Activated CD4-positive, alpha-beta T cell treated with anti-CD3 and anti-CD28 coated beads for 36 hours (primary cell): Measurements from ENCODE around the gene PBRM1. TPM values are rescaled to one million over a fixed set of nuclear protein-coding genes. Genes with fewer than 3 reads are reported as not detected.
"Not testable (repeated sequence)": the region's sequence is repeated elsewhere in the genome, so short reads cannot be mapped to it uniquely, and the experiment has no call there.

Experiments used
- ATAC-seq: fragments of 200-7000 bp; cut with Tn5 transposase; one replicate; pipeline ENCODE4 v1.10.0; 2021; ENCODE audit warnings: mild to moderate bottlenecking, moderate library complexity
- CTCF ChIA-PET: fragments of 350-600 bp; sonication (Branson Sonifier 250); formaldehyde crosslinking; loops from one replicate; lab custom pipeline; 2021; ENCODE audit warnings: antibody characterized with exemption; lab: Charles Lee
- POLR2A ChIA-PET: fragments of 350-600 bp; sonication (Branson Sonifier 250); formaldehyde crosslinking; loops from one replicate; lab custom pipeline; 2021; ENCODE audit warnings: antibody characterized with exemption, inconsistent platforms; lab: Charles Lee
- DNase-seq: peaks from one replicate; pipeline ENCODE4 v3.0.0-alpha.2; 2020
- H3K27ac Mint-ChIP-seq: one replicate; pipeline ENCODE4 v1.8.0; 2021; ENCODE audit warnings: mixed read lengths
- H3K27me3 Mint-ChIP-seq: one replicate; pipeline ENCODE4 v1.8.0; 2021; ENCODE audit warnings: mixed read lengths
- H3K36me3 Mint-ChIP-seq: one replicate; pipeline ENCODE4 v1.8.0; 2021; ENCODE audit warnings: low read depth, mixed read lengths
- H3K4me1 Mint-ChIP-seq: one replicate; pipeline ENCODE4 v1.8.0; 2021; ENCODE audit warnings: mixed read lengths
- H3K4me3 Mint-ChIP-seq: one replicate; pipeline ENCODE4 v1.8.0; 2021; ENCODE audit warnings: mild to moderate bottlenecking, moderate library complexity, mixed read lengths
- H3K9me3 Mint-ChIP-seq: one replicate; pipeline ENCODE4 v1.8.0; 2021; ENCODE audit warnings: low read depth, mixed read lengths
- intact Hi-C, 2 experiments: fragments of 100-400 bp; cut with DNase I in 1 of 2; cut with micrococcal nuclease in 1 of 2; formaldehyde crosslinking; loops; one replicate each; pipeline versions ENCODE4 v1.14.2 to v1.15.1; 2022 to 2024; cut with DNase I, micrococcal nuclease
- total RNA-seq, 2 experiments: library from RNA; stranded (reverse); gene quantifications; one replicate each; pipeline ENCODE4 v1.2.3, GENCODE V29; 2021

Gene PBRM1
- total RNA-seq, 2 experiments from 2014 or later = 57.6 to 59.8 TPM

DNA sequence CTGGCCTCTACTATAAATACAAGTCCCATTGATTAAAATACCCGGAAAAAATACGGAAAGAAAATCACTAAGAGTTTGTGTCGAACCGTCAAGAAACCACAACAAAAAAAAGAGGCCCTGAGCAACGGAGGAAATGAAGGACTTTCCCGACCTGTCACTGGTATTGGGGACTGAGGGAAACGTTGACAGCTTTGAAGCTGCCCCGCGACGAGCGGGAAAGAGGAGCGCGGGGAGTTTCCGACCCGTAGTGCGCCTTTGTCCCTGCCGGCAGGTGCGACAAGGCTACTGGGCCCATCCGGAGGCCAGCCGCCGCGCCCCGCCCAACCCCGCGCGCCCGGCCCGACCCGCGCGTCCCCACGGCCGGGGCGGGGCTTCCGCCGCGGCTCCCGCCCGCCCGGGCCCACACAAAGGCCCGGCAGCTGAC, 416 bp downstream of the PBRM1 start:
- peak overlapping the region; percentile 99 for H3K27ac Mint-ChIP-seq
- H3K27me3 Mint-ChIP-seq = no peaks in the 10 kb centered on the region
- H3K4me3 Mint-ChIP-seq = peak overlapping the region; percentile 99
- intact Hi-C loops = loop anchor here (1.0 to 10.0 kb wide), 13 partner anchors 21 to 1200 kb away; partner anchors contain the start of genes SPCS1 (in 2 of the 2), WDR82 (in 2 of the 2), ABHD14A (in 1 of the 2) and ABHD14B (in 1 of the 2)
- H3K4me1 Mint-ChIP-seq = peaks cover 75% of the 10 kb centered on the region
- peak; percentile 92 for DNase-seq
- ChIA-PET POLR2A (interaction anchor here (1.0 to 3.8 kb wide), 4 partner anchors 12 to 149 kb away, joined by 3 to 11 read pairs (median 6); partner anchors contain the start of genes GLT8D1, SPCS1 and UQCC5), CTCF (interaction anchor here (0.7 to 1.4 kb wide), 4 partner anchors 13 to 208 kb away, joined by 3 to 4 read pairs (median 3); no protein-coding TSS in a partner anchor)
- peak; percentile 73 for ATAC-seq
- H3K9me3 Mint-ChIP-seq = no peaks in the 10 kb centered on the region
- peaks cover 62% of the 10 kb centered on the region for H3K36me3 Mint-ChIP-seq

GRCh38 chr3:52684184-52684583, 1.5 kb downstream of the PBRM1 start:
- Mint-ChIP-seq H3K27me3 (no peaks in the 10 kb centered on the region), H3K27ac (peak overlapping the region; percentile 99), H3K36me3 (peaks cover 63% of the 10 kb centered on the region), H3K4me3 (peak overlapping the region; percentile 99), H3K9me3 (no peaks in the 10 kb centered on the region), H3K4me1 (peaks cover 77% of the 10 kb centered on the region)
- ChIA-PET POLR2A (interaction anchor here (0.6 kb wide), 2 partner anchors 43 to 131 kb away, joined by 4 to 5 read pairs; no protein-coding TSS in a partner anchor), CTCF (interaction anchor here (0.7 to 1.4 kb wide), 3 partner anchors 12 to 209 kb away, joined by 3 to 4 read pairs (median 3); no protein-coding TSS in a partner anchor)
- intact Hi-C loops = loop anchor here (2.0 to 10.0 kb wide), 4 partner anchors 409 to 1201 kb away; partner anchors contain the start of genes ABHD14A (in 1 of the 2), ABHD14B (in 1 of the 2), ACTR8 (in 1 of the 2) and DCP1A (in 1 of the 2)
- ATAC-seq (no peak), DNase-seq (no peak)

- CTCF ChIA-PET = interaction anchor here (0.7 kb wide), 1 partner anchor 12 kb away, joined by 3 read pairs; no protein-coding TSS in a partner anchor
- Mint-ChIP-seq H3K4me1 (peaks cover 76% of the 10 kb centered on the region), H3K4me3 (peak overlapping the region; percentile 99), H3K36me3 (peaks cover 63% of the 10 kb centered on the region), H3K27me3 (no peaks in the 10 kb centered on the region), H3K27ac (peak overlapping the region; percentile 69), H3K9me3 (no peaks in the 10 kb centered on the region)
- POLR2A ChIA-PET = interaction anchor here (0.6 kb wide), 2 partner anchors 43 to 131 kb away, joined by 4 to 5 read pairs; no protein-coding TSS in a partner anchor
- ATAC-seq (no peak), DNase-seq (no peak)
- intact Hi-C loops = loop anchor here (2.0 to 10.0 kb wide), 4 partner anchors 409 to 1201 kb away; partner anchors contain the start of genes ABHD14A (in 1 of the 2), ABHD14B (in 1 of the 2), ACTR8 (in 1 of the 2) and DCP1A (in 1 of the 2)
These were observed 2.1 kb downstream of the PBRM1 start for GRCh38 chr3:52683611-52684010.

GRCh38 chr3:52682016-52682415, 3.7 kb downstream of the PBRM1 start:
- Mint-ChIP-seq H3K27ac (peak overlapping the region; percentile 95), H3K27me3 (no peaks in the 10 kb centered on the region), H3K4me1 (peaks cover 60% of the 10 kb centered on the region), H3K4me3 (peak overlapping the region; percentile 22), H3K9me3 (no peaks in the 10 kb centered on the region), H3K36me3 (peaks cover 55% of the 10 kb centered on the region)
- ChIA-PET POLR2A (interaction anchor here (0.5 to 1.2 kb wide), 5 partner anchors 11 to 116 kb away, joined by 4 to 12 read pairs (median 4); partner anchors contain the start of gene GLT8D1), CTCF (interaction anchor here (1.0 to 2.9 kb wide), 3 partner anchors 11 to 90 kb away, joined by 4 to 13 read pairs (median 5); no protein-coding TSS in a partner anchor)
- intact Hi-C loops = loop anchor here (1.0 to 10.0 kb wide), 4 partner anchors 11 to 1203 kb away; partner anchors contain the start of genes ABHD14A (in 1 of the 2), ABHD14B (in 1 of the 2), ACTR8 (in 1 of the 2) and WDR82 (in 1 of the 2)
- ATAC-seq (peak; percentile 47), DNase-seq (peak; percentile 68)

DNA sequence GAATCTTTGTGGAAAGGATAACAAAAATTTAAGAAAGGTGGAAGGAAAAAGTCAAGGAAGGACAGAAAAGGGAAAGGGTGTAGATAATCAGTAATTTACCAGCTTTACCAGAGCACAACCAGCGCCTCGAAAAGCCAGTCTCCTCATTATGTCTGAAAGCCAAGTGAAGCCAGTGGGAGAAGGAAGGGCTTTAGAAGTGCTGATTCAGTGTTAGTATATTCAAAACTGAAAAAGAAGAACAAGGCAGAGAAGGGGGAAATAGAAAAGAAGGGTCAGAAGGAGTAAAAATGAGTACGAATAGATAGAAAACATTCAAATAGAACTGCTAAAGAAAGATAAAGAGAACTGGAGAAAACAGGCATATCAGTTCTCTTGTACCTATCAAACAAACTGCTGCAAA, 4.1 kb downstream of the PBRM1 start:
- Mint-ChIP-seq H3K27me3 (no peaks in the 10 kb centered on the region), H3K36me3 (peaks cover 55% of the 10 kb centered on the region), H3K9me3 (no peaks in the 10 kb centered on the region), H3K27ac (peak overlapping the region; percentile 95), H3K4me1 (peaks cover 57% of the 10 kb centered on the region), H3K4me3 (peak overlapping the region; percentile 22)
- intact Hi-C loops = loop anchor here (1.0 to 10.0 kb wide), 4 partner anchors 10 to 1203 kb away; partner anchors contain the start of genes ABHD14A (in 1 of the 2), ABHD14B (in 1 of the 2), ACTR8 (in 1 of the 2) and WDR82 (in 1 of the 2)
- DNase-seq = no peak
- ChIA-PET CTCF (interaction anchor here (0.8 to 2.9 kb wide), 4 partner anchors 10 to 224 kb away, joined by 3 to 13 read pairs (median 4); no protein-coding TSS in a partner anchor), POLR2A (interaction anchor here (0.8 to 1.2 kb wide), 4 partner anchors 10 to 116 kb away, joined by 4 to 12 read pairs (median 4); partner anchors contain the start of gene GLT8D1)
- ATAC-seq = no peak

GRCh38 chr3:52679811-52680210, 5.9 kb downstream of the PBRM1 start:
- peak overlapping the region; percentile 95 for H3K27ac Mint-ChIP-seq
- peaks cover 57% of the 10 kb centered on the region for H3K4me1 Mint-ChIP-seq
- no peaks in the 10 kb centered on the region for H3K27me3 Mint-ChIP-seq
- ChIA-PET POLR2A (no interaction called here), CTCF (interaction anchor here (0.8 to 1.0 kb wide), 2 partner anchors 11 to 135 kb away, joined by 3 read pairs; no protein-coding TSS in a partner anchor)
- H3K36me3 Mint-ChIP-seq = peaks cover 54% of the 10 kb centered on the region
- ATAC-seq (no peak), DNase-seq (no peak)
- H3K4me3 Mint-ChIP-seq = no peak overlapping the region
- intact Hi-C loops = loop anchor here (10.0 kb wide), 3 partner anchors 405 to 1205 kb away; partner anchors contain the start of genes ABHD14A (in 1 of the 2), ABHD14B (in 1 of the 2), ACTR8 (in 1 of the 2) and WDR82 (in 1 of the 2)
- no peaks in the 10 kb centered on the region for H3K9me3 Mint-ChIP-seq

- Mint-ChIP-seq H3K36me3 (peaks cover 51% of the 10 kb centered on the region), H3K9me3 (no peaks in the 10 kb centered on the region), H3K4me1 (peaks cover 51% of the 10 kb centered on the region), H3K4me3 (no peak overlapping the region), H3K27ac (peak overlapping the region; percentile 76), H3K27me3 (no peaks in the 10 kb centered on the region)
- CTCF ChIA-PET = interaction anchor here (0.8 to 1.0 kb wide), 2 partner anchors 12 to 135 kb away, joined by 3 read pairs; no protein-coding TSS in a partner anchor
- intact Hi-C loops = no loop called here
- DNase-seq = no peak
- POLR2A ChIA-PET = no interaction called here
- no peak for ATAC-seq
These were observed 6.5 kb downstream of the PBRM1 start for GRCh38 chr3:52679199-52679538.

GRCh38 chr3:52678265-52679198, 7.2 kb downstream of the PBRM1 start:
- Mint-ChIP-seq H3K27me3 (no peaks in the 10 kb centered on the region), H3K4me3 (no peak overlapping the region), H3K36me3 (peaks cover 51% of the 10 kb centered on the region), H3K27ac (peak overlapping the region; percentile 76), H3K4me1 (peaks cover 45% of the 10 kb centered on the region), H3K9me3 (no peaks in the 10 kb centered on the region)
- intact Hi-C loops = no loop called here
- ATAC-seq (no peak), DNase-seq (no peak)
- CTCF ChIA-PET = interaction anchor here (0.6 to 1.0 kb wide), 3 partner anchors 12 to 235 kb away, joined by 3 read pairs; no protein-coding TSS in a partner anchor
- POLR2A ChIA-PET = no interaction called here

DNA sequence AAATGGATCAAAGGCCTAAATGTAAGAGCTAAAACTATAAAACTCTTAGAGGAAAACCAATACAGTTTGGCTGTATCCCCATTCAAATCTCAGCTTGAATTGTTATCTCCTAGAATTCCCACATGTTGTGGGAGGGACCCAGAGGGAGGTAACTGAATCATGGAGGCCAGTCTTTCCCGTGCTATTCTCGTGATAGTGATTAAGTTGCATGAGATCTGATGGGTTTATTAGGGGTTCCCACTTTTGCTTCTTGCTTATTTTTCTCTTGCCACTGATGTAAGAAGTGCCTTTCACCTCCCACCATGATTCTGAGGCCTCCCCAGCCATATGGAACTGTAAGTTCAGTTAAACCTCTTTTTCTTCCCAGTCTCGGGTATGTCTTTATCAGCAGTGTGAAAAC, 9.5 kb downstream of the PBRM1 start:
- peaks cover 40% of the 10 kb centered on the region for H3K4me1 Mint-ChIP-seq

DNA sequence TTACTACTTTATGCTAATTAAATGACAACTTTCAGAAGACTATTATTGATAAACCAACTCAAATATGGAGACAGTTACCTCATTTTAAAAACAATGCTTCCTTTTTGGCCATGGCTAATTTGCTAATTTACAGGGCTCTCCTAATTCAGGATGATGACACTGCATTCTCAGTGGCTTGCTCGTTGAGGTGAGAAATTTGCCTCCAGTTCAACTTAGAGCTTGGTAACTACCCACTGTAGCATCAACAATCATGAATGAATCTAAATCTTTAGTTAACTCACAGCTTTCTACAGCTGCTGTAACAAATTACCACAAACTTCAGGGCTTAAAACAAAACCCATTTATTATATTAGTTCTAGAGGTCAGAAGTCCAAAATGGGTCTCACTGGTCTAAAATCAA, 14.0 kb downstream of the PBRM1 start:
- Mint-ChIP-seq H3K27me3 (no peaks in the 10 kb centered on the region), H3K27ac (peak overlapping the region; percentile 89), H3K36me3 (peaks cover 44% of the 10 kb centered on the region), H3K4me3 (no peak overlapping the region), H3K9me3 (no peaks in the 10 kb centered on the region), H3K4me1 (peaks cover 32% of the 10 kb centered on the region)
- intact Hi-C loops = loop anchor here (1.0 kb wide), 2 partner anchors 10 to 11 kb away; no protein-coding TSS in a partner anchor
- ATAC-seq (no peak), DNase-seq (no peak)
- ChIA-PET CTCF (interaction anchor here (0.6 to 2.0 kb wide), 4 partner anchors 10 to 16 kb away, joined by 3 to 13 read pairs (median 3); no protein-coding TSS in a partner anchor), POLR2A (interaction anchor here (0.8 to 2.4 kb wide), 4 partner anchors 9 to 136 kb away, joined by 5 to 12 read pairs (median 11); partner anchors contain the start of genes GNL3 and PBRM1)

More for the DNA sequence above, 9.5 kb downstream of the PBRM1 start:
- H3K36me3 Mint-ChIP-seq = peaks cover 62% of the 10 kb centered on the region
- H3K27ac Mint-ChIP-seq, H3K27me3 Mint-ChIP-seq, DNase-seq, ATAC-seq, intact Hi-C loops, H3K9me3 Mint-ChIP-seq, H3K4me3 Mint-ChIP-seq, POLR2A ChIA-PET, CTCF ChIA-PET: not testable (repeated sequence)
